ENCODE results near the gene ZNF496. TPM values are rescaled to one million over a fixed set of nuclear protein-coding genes. Genes with fewer than 3 reads are reported as not detected.
"Not testable (repeated sequence)": the region's sequence is repeated elsewhere in the genome, so short reads cannot be mapped to it uniquely, and the experiment has no call there.

The ZNF496 gene
- 10 to 100 TPM in 1 of 4 donors, 1 to 10 TPM in 3; 1.6 to 16.1 (median 5.2) TPM for polyA plus RNA-seq
- long read RNA-seq, donor 1 = 0 reads
- long read RNA-seq, donor 2 = 0 reads
- long read RNA-seq, donor 3 = 0 reads
- long read RNA-seq, donor 4 = 0 reads
- long read RNA-seq, donor 5 = 0 reads
- long read RNA-seq, donor 6, full-length matches to known transcripts = 1 of 1 reads
- long read RNA-seq, donor 6, partial matches to known transcripts = 0 of 1 reads
- long read RNA-seq, donor 6, other reads (novel, unspliced or antisense) = 0 of 1 reads
- long read RNA-seq, donor 7 = 0 reads
- long read RNA-seq, donor 8 = 0 reads
- long read RNA-seq, donor 9 = 0 reads
- long read RNA-seq, donor 10, full-length matches to known transcripts = 1 of 1 reads
- long read RNA-seq, donor 10, partial matches to known transcripts = 0 of 1 reads
- long read RNA-seq, donor 10, other reads (novel, unspliced or antisense) = 0 of 1 reads

- Histone ChIP-seq H3K4me3 (ENCODE audit: low read depth in 1 of 3, low read length in 3 of 3) (peak within 1 kb of the TSS; percentile 79 to 88 (median 86)), H3K27me3 (ENCODE audit: control insufficient read depth in 3 of 3, insufficient read depth in 3 of 3, low read length in 3 of 3) (no peaks in the 10 kb centered on the region), H3K27ac (ENCODE audit: low read depth in 1 of 3, low read length in 2 of 3) (peak within 1 kb of the TSS in 2 of 3 donors; percentile 87 to 88), H3K9me3 (ENCODE audit: control insufficient read depth in 2 of 2, insufficient read depth in 1 of 2, low read depth in 1 of 2, low read length in 1 of 2) (no peaks in the 10 kb centered on the region), H3K36me3 (ENCODE audit: control insufficient read depth in 3 of 3, insufficient read depth in 2 of 3, low read depth in 1 of 3, low read length in 3 of 3) (peaks cover 0 to 34% (median 2%) of the 10 kb centered on the region in 3 donors), H3K4me1 (ENCODE audit: control insufficient read depth in 3 of 3, insufficient read depth in 2 of 3, low read depth in 1 of 3, low read length in 2 of 3) (peaks cover 2 to 8% (median 4%) of the 10 kb centered on the region in 3 donors)
- DNase-seq (peak; percentile 48 to 88), FAIRE-seq (no peak)
- 0 to 1% (median 0%) methylated on average over 17 to 93 of the region's 93 CpGs for WGBS, 3 donors
Observed at GRCh38 chr1:247331525-247332214, at the start of gene ZNF496. Gene ZNF496 (minus strand): TSS chr1:247331867. CDS start chr1:247329578, 2,289 bp downstream.

GRCh38 chr1:247378334-247379073 lies 46.8 kb upstream of the ZNF496 start:
- Histone ChIP-seq H3K27me3 (ENCODE audit: control insufficient read depth in 3 of 3, insufficient read depth in 3 of 3, low read length in 3 of 3) (peaks cover 0 to 2% (median 0%) of the 10 kb centered on the region in 3 donors), H3K4me1 (ENCODE audit: control insufficient read depth in 3 of 3, insufficient read depth in 2 of 3, low read depth in 1 of 3, low read length in 2 of 3) (no peaks in the 10 kb centered on the region), H3K9me3 (ENCODE audit: control insufficient read depth in 2 of 2, insufficient read depth in 1 of 2, low read depth in 1 of 2, low read length in 1 of 2) (peaks cover 0 to 3% of the 10 kb centered on the region in 2 donors), H3K27ac (ENCODE audit: low read depth in 1 of 3, low read length in 2 of 3) (no peak overlapping the region), H3K4me3 (ENCODE audit: low read depth in 1 of 3, low read length in 3 of 3) (no peak overlapping the region), H3K36me3 (ENCODE audit: control insufficient read depth in 3 of 3, insufficient read depth in 2 of 3, low read depth in 1 of 3, low read length in 3 of 3) (no peaks in the 10 kb centered on the region)
- 88 to 89% (median 89%) methylated on average over 20 of the region's 20 CpGs for WGBS, 3 donors
- FAIRE-seq = no peak
- DNase-seq = no peak

- H3K27me3 ChIP-seq (ENCODE audit: control insufficient read depth in 3 of 3, insufficient read depth in 3 of 3, low read length in 3 of 3); H3K4me1 ChIP-seq (ENCODE audit: control insufficient read depth in 3 of 3, insufficient read depth in 2 of 3, low read depth in 1 of 3, low read length in 2 of 3); H3K36me3 ChIP-seq (ENCODE audit: control insufficient read depth in 3 of 3, insufficient read depth in 2 of 3, low read depth in 1 of 3, low read length in 3 of 3); DNase-seq; H3K27ac ChIP-seq (ENCODE audit: low read depth in 1 of 3, low read length in 2 of 3); H3K4me3 ChIP-seq (ENCODE audit: low read depth in 1 of 3, low read length in 3 of 3); H3K9me3 ChIP-seq (ENCODE audit: control insufficient read depth in 2 of 2, insufficient read depth in 1 of 2, low read depth in 1 of 2, low read length in 1 of 2); FAIRE-seq: not testable (repeated sequence)
- WGBS, 3 donors = 68 to 78% (median 69%) methylated on average over 7 of the region's 7 CpGs
Observed at GRCh38 chr1:247377656-247378055, 46.0 kb upstream of the ZNF496 start.

GRCh38 chr1:247376659-247377058 lies 45.0 kb upstream of the ZNF496 start:
- Histone ChIP-seq H3K9me3 (ENCODE audit: control insufficient read depth in 2 of 2, insufficient read depth in 1 of 2, low read depth in 1 of 2, low read length in 1 of 2) (peaks cover 0 to 3% of the 10 kb centered on the region in 2 donors), H3K27ac (ENCODE audit: low read depth in 1 of 3, low read length in 2 of 3) (no peak overlapping the region), H3K4me3 (ENCODE audit: low read depth in 1 of 3, low read length in 3 of 3) (no peak overlapping the region), H3K27me3 (ENCODE audit: control insufficient read depth in 3 of 3, insufficient read depth in 3 of 3, low read length in 3 of 3) (peaks cover 0 to 2% (median 0%) of the 10 kb centered on the region in 3 donors), H3K4me1 (ENCODE audit: control insufficient read depth in 3 of 3, insufficient read depth in 2 of 3, low read depth in 1 of 3, low read length in 2 of 3) (no peaks in the 10 kb centered on the region), H3K36me3 (ENCODE audit: control insufficient read depth in 3 of 3, insufficient read depth in 2 of 3, low read depth in 1 of 3, low read length in 3 of 3) (no peaks in the 10 kb centered on the region)
- 44 to 52% (median 49%) methylated on average over 7 of the region's 7 CpGs for WGBS, 3 donors
- no peak for FAIRE-seq
- no peak for DNase-seq

- WGBS, 3 donors = 79 to 90% (median 82%) methylated on average over 14 of the region's 14 CpGs
- Histone ChIP-seq H3K27me3 (ENCODE audit: control insufficient read depth in 3 of 3, insufficient read depth in 3 of 3, low read length in 3 of 3) (peaks cover 0 to 2% (median 2%) of the 10 kb centered on the region in 3 donors), H3K36me3 (ENCODE audit: control insufficient read depth in 3 of 3, insufficient read depth in 2 of 3, low read depth in 1 of 3, low read length in 3 of 3) (no peaks in the 10 kb centered on the region), H3K27ac (ENCODE audit: low read depth in 1 of 3, low read length in 2 of 3) (no peak overlapping the region), H3K9me3 (ENCODE audit: control insufficient read depth in 2 of 2, insufficient read depth in 1 of 2, low read depth in 1 of 2, low read length in 1 of 2) (peaks cover 0 to 3% of the 10 kb centered on the region in 2 donors), H3K4me1 (ENCODE audit: control insufficient read depth in 3 of 3, insufficient read depth in 2 of 3, low read depth in 1 of 3, low read length in 2 of 3) (no peaks in the 10 kb centered on the region), H3K4me3 (ENCODE audit: low read depth in 1 of 3, low read length in 3 of 3) (no peak overlapping the region)
- no peak for DNase-seq
- FAIRE-seq = no peak
Observed at GRCh38 chr1:247375747-247376146, 44.1 kb upstream of the ZNF496 start.

- not testable (repeated sequence) for H3K36me3 ChIP-seq (ENCODE audit: control insufficient read depth in 3 of 3, insufficient read depth in 2 of 3, low read depth in 1 of 3, low read length in 3 of 3); DNase-seq; FAIRE-seq; H3K4me3 ChIP-seq (ENCODE audit: low read depth in 1 of 3, low read length in 3 of 3); H3K27me3 ChIP-seq (ENCODE audit: control insufficient read depth in 3 of 3, insufficient read depth in 3 of 3, low read length in 3 of 3); H3K4me1 ChIP-seq (ENCODE audit: control insufficient read depth in 3 of 3, insufficient read depth in 2 of 3, low read depth in 1 of 3, low read length in 2 of 3); H3K9me3 ChIP-seq (ENCODE audit: control insufficient read depth in 2 of 2, insufficient read depth in 1 of 2, low read depth in 1 of 2, low read length in 1 of 2); H3K27ac ChIP-seq (ENCODE audit: low read depth in 1 of 3, low read length in 2 of 3)
- WGBS, 3 donors = 84 to 88% (median 87%) methylated on average over 8 of the region's 8 CpGs
Observed at GRCh38 chr1:247374651-247375334, 43.1 kb upstream of the ZNF496 start.

- Histone ChIP-seq H3K27me3 (ENCODE audit: control insufficient read depth in 3 of 3, insufficient read depth in 3 of 3, low read length in 3 of 3) (peaks cover 0 to 4% (median 2%) of the 10 kb centered on the region in 3 donors), H3K9me3 (ENCODE audit: control insufficient read depth in 2 of 2, insufficient read depth in 1 of 2, low read depth in 1 of 2, low read length in 1 of 2) (no peaks in the 10 kb centered on the region), H3K36me3 (ENCODE audit: control insufficient read depth in 3 of 3, insufficient read depth in 2 of 3, low read depth in 1 of 3, low read length in 3 of 3) (no peaks in the 10 kb centered on the region), H3K27ac (ENCODE audit: low read depth in 1 of 3, low read length in 2 of 3) (no peak overlapping the region), H3K4me3 (ENCODE audit: low read depth in 1 of 3, low read length in 3 of 3) (peak overlapping the region in 1 of 3 donors; percentile 39), H3K4me1 (ENCODE audit: control insufficient read depth in 3 of 3, insufficient read depth in 2 of 3, low read depth in 1 of 3, low read length in 2 of 3) (no peaks in the 10 kb centered on the region)
- 13 to 22% (median 21%) methylated on average over 25 to 26 of the region's 26 CpGs for WGBS, 3 donors
- FAIRE-seq = no peak
- DNase-seq = peak; percentile 42 to 59
Observed at GRCh38 chr1:247373721-247374141, 42.1 kb upstream of the ZNF496 start.

Measured in small intestine (tissue), 16 donors.